Measurements from ENCODE around the gene ICE2.

DNA sequence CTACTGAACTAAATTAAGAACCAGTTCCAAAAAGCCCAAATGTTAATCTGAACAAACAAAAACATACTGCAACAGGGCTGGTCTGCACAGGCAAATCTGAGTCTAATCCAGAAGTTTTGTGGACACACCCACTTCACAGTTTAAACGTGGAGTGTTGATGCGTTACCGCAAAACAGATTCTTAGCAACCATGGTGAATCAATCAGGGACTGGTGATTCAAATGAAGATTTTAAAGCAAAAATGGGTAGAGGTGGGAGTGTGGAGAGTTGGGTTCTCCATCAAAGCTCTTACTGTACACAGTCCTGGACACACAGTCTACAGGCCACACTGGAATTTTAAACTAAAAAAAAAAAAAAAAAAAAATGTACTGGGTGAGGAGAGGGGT lies 86.3 kb downstream of the ICE2 start:
- TF ChIP-seq YY1 (IDR thresholded peaks at IDR 0.05; ENCODE audit: low read depth) (no peak), TAF1 (IDR thresholded peaks at IDR 0.05; ENCODE audit: low read depth) (no peak), CREB1 (IDR thresholded peaks at IDR 0.05; ENCODE audit: low read depth) (no peak), RAD21 (IDR thresholded peaks at IDR 0.05; ENCODE audit: low read depth) (no peak), CEBPB (IDR thresholded peaks at IDR 0.05) (no peak)
- TF ChIP-seq, protein P1, sequence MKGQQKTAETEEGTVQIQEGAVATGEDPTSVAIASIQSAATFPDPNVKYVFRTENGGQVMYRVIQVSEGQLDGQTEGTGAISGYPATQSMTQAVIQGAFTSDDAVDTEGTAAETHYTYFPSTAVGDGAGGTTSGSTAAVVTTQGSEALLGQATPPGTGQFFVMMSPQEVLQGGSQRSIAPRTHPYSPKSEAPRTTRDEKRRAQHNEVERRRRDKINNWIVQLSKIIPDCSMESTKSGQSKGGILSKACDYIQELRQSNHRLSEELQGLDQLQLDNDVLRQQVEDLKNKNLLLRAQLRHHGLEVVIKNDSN (IDR thresholded peaks at IDR 0.05): no peak

Data from Ishikawa (cell line).